ENCODE measurements around the gene GNAO1.

Gene GNAO1

DNA sequence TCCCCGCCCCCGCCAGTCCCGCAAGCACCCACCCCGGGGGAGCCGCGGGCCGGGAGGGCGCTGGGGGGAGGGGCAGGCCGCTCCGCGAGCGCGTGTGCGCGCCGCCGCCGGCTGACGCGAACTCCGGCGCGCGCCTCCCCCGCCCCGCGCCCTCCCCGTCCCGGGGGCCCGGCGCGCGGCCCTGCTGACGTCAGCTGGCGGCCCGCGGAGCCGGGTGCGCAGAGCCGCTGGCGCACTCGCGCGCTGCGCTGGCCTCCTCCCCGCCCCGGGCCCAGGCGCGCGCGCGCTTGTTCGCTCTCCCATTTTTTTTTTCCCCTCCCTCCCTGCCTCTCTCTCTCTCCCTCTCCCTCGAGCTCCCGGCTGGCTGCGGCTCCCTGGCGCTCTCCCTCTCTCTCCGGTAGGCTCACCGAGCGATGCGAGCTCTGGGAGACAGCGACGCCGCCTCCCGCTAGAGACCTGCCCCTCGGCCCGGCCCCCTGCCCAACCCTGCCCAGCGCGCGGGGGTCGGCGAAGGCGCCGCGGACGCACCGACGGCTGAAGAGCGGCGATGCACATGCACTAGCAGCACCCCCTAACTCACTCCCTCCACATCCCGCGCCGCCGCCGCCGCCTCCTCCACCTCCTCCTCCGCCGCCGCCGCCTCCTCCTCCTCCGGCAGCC is at the start of gene GNAO1:
TSS of gene GNAO1 (plus strand) at position 334 of the 660 bp plus-strand sequence. CDS start 747 bp downstream, outside the sequence.
- DNase-seq (ENCODE audit: low read depth, low spot score): no peak

DNA sequence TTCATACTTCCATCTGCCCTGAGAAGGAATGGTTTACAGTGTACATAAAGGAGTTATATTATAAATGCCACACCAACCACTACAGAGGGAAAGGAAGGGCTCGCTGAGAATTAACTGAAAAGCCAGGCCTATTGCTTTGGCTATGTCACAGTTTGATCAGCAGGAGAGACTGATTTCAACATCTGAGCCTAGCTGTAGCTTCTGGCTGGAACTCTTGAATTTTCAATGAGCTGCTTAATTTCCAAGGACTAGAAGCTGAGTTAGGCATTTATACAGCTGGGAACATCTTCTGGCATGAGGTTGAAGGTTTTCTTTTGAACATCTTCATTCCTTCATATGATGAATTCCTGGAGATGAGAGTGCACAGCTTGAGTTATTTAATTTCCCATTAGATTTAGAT is 47.6 kb upstream of the GNAO1 start:
- no peak for DNase-seq (ENCODE audit: low read depth, low spot score)

DNA sequence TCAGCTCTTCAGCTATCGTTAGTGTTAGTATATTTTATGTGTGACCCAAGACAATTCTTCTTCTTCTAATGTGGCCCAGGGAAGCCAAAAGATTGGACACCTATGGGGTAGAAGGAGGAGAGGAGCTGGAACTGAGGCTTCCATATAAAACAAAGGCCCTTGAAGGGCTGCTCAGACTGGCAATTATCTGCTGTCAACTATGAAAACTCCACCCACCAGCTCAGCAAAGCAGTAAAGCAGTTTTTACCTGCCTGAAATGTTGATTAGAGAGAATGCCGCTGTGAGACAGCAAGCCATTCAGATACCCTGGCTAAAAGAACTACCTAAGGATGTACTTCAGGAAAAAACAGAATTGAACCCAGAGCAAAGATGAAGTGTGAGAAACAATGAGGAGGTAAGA is 45.9 kb upstream of the GNAO1 start:
- DNase-seq (ENCODE audit: low read depth, low spot score): no peak

DNA sequence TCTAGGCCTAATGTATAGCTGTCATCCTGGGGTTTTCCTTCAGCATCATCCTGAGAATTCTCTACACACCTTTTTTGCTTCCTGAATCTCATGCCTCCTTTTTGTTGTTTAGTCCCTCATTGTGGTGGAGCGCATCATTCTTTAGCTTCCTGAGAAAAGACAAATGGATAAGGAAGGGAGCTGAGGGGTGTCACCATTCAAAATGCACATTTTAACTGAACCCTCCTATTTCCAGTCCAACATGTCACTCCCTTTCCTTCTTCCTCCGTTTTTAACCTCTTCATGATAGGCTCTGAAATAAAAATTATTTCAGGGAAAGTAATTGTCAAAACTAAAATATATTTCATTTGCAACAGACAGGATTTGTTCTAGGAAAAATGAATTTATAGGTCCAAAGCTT is 39.7 kb upstream of the GNAO1 start:
- DNase-seq (ENCODE audit: low read depth, low spot score): no peak

DNA sequence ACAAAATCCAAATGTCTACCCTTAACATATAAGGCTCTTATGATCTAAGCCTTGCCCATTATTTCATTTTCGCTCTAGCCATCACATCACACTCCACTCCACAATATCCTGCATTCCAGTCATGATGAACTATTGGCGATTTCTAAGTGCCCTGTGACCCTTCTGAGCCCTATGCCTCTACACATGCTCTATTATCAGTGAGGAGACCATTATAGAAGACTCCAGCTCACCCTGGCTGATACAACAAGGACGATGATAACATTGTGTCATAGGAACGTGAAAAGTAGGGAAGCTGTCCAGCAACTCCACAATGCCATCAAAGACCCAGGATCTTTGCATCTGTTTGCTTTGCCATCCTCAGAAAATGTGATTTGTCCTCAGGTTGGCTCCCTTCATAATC is 29.6 kb upstream of the GNAO1 start:
- no peak for DNase-seq (ENCODE audit: low read depth, low spot score)

DNA sequence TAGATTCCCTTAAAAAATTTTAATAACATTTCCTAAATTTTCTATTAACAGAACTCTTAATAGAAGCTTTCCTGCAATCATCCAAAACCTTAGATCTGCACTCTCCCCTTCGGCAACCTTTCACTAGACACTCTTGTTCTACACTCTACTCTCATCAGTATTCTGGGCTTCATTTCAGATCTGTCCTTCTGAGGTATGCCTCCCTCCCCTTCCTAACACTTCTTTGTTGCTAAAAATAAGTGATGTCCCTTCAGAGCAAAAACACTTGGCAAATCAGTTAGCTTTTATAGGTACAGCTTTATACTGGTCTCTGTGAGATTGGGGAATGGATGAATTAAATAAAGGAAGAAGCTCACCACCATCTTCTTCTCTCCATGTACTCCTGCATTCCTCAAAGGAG is 28.2 kb upstream of the GNAO1 start:
- DNase-seq (ENCODE audit: low read depth, low spot score): no peak

DNA sequence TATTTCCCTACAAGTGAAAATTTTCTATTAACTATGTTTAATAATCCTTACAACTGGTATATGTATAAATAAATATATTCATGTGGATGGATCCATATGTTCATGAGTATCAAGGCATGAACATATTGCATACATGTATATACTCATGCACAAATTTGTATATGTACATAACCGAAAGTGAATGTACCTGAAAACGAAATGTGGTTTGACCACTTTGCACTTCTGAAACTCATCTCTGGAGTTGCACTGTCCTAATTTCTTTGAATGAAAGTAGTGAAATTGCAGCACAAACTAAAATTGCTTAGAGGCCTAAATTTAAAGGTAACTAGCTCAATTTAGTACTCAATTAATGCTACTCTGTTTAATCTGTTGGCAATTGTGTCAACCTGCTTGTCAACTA is 27.4 kb upstream of the GNAO1 start:
- no peak for DNase-seq (ENCODE audit: low read depth, low spot score)

DNA sequence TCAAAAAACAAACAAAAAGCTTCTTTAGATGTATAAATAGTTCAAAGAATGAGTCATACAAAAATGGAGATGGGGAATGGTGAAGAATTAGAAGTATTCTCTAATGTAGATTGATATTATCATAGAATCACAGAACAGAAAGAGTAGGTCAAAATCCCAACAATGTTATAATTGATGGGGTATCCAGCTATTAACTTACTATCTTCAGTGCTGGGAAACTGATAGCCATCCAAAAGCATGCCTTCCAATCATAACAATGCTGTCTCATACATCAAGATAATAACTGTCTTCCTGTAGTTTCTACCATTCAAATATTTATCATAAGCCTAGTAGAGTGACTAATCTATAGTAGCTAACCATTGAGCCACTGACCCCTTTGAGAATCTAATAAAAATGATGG is 26.7 kb upstream of the GNAO1 start:
- no peak for DNase-seq (ENCODE audit: low read depth, low spot score)

DNA sequence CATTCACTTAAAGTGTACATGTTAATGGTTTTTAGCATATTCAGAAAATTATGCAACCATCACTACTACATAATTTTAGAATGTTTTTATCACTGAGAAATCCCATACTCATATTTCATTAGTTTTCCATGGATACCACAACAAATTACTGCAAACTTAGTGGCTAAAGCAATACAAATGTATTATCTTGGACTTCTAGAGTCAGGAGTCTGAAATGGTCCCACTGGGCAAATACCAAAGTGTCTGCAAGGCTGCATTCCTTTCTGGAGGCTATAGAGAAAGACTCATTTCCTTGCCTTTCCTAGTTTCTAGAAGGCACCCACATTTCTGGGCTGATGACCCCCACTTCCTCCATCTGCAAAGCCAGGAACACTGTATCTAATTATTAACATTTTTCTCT is 16.9 kb upstream of the GNAO1 start:
- DNase-seq (ENCODE audit: low read depth, low spot score): no peak

DNA sequence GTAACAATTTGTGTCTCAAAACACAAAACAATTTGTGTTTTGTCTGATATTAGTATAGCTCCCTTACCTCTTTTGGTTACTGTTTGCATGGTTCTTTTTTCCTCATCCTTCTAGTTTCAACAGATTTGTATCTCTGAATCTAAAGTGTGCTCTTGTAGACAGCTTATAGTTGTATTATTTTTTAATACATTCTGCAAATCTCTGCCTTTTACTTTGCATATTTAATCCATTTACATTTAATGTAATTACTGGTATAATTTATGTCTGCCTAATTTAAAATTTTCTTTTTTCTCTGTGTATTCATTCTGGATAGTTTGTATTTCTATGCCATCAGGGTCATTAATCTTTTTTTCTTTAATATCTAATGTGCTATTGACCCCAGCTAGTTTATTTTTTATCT is 9.9 kb upstream of the GNAO1 start:
- no peak for DNase-seq (ENCODE audit: low read depth, low spot score)

DNA sequence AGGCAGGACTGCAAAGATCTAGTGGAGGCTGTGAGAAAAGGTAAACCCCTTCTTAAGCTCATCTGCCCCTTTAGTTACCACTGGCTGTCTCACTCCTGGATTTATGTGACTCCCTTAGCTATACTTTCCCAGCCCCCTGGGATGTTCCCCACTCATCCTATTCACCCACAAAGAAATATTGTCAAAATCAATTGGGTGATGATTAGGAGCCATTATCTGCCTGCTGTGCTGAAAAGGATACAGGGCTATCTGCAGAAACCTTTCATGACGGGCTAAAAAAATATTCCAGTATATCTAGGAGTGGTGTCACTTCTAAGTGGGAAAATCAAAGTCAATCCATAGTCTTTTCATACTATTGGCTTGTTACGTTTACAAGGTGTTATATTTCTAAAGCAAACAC is 8.0 kb upstream of the GNAO1 start:
- DNase-seq (ENCODE audit: low read depth, low spot score): no peak

DNA sequence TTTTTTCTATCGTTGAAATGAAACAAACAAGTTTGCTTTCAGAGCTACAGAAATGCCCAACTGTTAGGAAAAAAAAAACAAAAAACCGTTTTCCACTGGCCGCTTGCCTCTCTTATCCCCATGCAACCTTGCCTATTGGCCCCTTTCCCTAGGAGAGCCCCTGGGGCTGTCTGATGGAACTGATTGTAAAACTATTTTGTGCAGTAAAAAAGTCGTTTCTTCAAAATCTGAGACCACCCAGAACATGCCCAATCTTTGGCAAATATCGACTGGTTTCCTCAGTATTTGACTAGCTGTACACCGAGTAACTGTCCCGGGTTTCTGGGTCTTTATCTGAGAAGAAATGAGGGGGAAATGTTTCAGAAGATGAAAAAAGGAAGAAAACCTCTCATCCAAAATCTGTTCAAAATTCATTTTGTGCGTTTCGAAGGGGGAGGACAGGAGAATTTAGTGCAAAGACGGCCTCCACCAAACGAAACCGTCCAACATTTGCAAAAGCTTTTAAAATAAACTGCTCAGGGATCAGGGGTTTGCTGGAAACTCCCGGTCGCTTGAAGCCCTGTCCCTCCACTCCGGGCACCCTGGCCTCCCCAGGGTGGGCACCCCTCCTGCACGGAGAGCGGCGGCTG is 1.1 kb upstream of the GNAO1 start:
- DNase-seq (ENCODE audit: low read depth, low spot score): no peak

DNA sequence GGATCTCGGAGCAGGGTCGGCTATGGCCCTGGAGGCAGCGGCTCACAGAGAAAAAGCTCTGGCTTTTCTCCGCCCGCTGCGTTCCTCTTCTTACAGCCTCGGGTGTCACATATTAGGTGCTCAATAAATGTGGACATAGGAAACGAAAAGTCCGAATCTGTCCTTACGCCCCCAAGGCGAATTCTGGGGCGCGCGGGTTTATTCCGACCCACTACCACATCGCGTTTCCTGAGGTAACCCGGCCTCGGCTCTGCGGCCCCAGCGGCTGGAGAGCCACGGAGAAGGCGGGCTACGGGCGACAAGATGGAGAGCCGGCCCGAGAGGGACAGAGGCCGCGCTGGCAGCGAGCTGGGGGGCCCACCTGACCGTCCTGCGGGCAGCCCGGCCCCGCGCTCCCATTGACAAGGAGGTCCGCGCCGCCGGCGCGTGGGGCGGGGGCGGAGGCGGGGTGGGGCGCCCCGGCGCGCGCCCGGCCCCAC is 573 bp upstream of the GNAO1 start:
- no peak for DNase-seq (ENCODE audit: low read depth, low spot score)

DNA sequence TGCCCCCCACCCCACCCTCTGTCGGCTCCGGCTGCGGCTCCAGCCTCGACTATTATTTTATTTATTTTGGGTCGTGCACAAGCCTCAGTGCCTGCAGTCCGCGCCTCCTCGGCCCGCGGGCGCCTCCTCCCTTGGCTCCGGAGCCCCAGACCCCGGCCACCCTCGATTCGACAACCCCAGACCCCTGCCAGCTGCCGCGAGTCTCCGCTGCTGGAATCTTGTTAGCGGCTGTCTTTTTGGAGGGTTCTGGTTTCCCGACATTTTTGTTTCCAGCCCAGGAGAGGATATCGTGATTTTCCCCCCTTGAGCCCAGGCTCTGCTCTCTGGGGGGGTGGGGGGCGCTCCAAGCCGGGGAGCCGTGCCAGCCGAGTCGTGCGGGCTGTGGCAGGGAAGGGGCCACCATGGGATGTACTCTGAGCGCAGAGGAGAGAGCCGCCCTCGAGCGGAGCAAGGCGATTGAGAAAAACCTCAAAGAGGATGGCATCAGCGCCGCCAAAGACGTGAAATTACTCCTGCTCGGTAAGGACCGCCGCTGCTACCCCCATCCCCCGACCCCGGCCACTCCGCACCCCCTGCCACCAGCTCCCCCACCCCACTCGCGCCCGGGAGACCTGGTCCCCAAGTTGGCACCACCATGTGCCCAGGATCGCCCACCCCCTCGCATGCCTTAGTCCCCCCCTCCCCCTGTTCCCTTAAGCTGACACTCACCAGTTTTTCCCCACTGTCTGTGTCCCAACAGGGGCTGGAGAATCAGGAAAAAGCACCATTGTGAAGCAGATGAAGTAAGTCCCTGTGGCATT is 746 bp downstream of the GNAO1 start:
- no peak for DNase-seq (ENCODE audit: low read depth, low spot score)

DNA sequence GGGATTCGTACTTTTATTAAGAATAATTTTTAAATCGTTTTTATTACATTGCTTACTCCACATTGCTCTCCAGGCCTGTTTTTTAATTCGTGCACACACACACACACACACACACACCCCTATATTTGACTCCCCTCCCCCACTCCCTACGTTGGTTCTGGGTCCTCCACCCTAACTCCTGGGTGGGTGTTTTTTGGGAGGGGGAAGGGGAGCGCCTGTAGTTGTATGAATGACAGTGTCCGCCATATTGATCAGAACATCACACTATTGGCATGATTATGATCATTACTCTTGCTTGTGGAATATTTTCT is 1.3 kb downstream of the GNAO1 start:
- no peak for DNase-seq (ENCODE audit: low read depth, low spot score)

DNA sequence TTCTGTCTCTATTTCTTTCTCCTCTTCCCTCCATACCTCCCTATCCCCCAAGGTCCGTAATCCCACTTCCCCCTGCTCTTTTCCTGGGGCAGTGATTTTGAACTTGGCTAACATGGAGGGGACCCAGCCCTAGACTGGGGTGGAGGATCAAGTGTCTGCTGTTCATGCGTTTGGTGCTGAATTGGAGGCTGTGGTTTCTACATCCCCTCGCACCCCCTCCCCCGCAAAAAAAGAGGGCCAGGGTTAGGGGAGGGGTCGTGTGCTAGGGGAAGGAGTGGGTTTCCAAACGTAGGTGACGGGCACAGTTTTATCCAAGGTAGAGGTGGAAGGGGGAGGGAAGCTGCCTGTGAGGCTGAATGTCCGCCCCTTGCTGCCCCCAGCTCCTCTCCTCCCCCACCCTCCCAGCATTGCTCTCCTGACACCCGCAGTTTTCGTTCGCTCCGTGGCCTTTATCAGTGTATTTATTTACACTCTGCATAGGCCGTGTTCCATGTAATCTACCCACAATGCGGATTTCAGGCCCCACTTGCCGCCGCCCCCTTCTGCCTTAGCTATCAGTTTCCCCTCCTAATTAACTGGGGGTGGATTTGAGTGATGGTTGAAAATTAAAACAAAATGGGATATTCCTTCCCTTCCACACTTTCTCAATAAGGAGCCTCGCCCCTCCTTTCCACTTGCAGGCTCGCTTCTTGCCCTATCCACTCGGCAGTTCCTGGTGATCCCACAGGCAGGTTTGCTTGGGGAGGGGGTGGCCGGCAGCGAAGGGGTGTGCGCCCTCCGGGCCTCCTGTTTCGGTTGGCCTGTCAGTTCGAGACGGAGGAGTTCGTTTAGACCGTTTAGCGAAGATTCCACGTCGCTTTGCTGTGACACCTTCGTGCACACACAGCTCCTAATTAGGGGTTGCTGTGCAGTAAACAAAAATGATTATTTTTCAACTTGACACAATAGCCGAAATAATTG is 2.0 kb downstream of the GNAO1 start:
- DNase-seq (ENCODE audit: low read depth, low spot score): no peak

DNA sequence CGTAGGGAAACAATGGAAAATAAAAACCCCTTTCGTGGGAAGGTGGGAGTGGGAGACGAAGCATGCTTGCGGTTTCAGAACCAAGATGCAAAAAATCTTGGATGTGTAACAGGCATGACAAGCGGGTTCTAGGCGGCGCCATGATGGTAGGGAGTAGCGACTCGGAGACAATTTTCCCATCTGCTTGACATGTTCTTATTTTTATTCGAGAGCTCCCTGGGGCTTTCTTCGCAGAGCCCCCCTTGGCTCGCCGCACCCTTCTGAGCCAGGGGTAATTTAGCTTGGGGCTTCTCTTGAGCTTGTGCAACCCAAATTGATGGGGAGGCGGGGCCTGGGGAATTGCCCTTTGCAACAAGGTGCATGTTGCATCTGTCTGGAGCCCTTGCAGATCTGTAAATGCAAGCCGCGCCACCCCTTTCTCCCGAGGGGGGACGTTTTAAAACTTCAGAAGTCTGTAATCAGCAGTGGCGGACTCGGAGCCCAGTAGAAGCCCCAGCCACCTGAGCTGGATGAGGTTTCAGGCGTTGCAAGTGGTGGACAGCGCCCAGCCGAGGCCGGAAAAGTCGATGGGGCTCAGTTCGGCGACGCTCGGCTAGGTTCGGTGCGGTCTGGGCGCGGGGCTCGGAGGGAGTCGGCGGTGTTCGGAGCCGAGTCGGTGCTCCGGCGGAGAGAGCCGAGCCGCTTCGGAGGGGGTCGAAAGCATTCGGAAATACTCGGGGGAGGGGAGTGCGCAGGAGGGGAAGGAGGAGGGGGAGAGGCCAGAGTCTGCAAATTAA is 2.9 kb downstream of the GNAO1 start:
- DNase-seq (ENCODE audit: low read depth, low spot score): no peak

DNA sequence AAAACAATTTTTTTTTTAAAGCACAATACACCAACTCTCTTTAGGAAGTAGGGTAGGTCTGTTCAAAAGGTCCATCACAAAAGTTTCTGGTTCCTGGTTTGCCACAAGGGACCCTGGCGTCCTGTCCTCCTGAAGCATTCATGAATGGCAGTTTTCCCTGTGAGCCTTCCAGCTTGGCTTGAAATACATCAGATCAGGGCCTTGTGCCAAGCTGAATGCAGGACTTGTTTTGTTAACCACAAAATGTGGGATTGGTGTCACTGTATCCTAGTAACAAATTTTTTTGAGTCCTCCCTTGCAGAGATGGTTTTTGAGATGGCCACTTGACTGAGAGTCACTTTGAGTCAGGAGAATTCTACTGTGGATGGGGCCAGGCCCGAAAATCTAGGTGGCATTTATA is 3.9 kb downstream of the GNAO1 start:
- no peak for DNase-seq (ENCODE audit: low read depth, low spot score)

DNA sequence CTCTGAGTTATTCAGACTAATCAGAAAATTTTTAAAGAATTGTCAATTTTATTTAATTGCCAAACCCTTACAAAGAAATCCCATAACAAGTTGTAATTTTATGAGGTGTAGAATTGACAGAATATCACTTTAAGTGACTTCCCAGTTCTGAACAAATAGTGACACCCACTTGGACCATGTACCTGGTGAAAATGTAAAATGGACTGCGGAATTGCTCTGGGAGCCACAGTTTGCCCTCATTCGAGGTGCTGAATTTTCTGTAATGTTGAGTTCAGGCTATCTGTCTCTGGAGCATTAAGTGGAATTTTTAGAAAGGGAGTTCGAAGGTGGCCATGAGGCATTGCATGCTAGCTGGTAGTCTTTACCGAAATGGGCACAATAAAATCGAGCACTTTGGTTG is 5.1 kb downstream of the GNAO1 start:
- no peak for DNase-seq (ENCODE audit: low read depth, low spot score)

DNA sequence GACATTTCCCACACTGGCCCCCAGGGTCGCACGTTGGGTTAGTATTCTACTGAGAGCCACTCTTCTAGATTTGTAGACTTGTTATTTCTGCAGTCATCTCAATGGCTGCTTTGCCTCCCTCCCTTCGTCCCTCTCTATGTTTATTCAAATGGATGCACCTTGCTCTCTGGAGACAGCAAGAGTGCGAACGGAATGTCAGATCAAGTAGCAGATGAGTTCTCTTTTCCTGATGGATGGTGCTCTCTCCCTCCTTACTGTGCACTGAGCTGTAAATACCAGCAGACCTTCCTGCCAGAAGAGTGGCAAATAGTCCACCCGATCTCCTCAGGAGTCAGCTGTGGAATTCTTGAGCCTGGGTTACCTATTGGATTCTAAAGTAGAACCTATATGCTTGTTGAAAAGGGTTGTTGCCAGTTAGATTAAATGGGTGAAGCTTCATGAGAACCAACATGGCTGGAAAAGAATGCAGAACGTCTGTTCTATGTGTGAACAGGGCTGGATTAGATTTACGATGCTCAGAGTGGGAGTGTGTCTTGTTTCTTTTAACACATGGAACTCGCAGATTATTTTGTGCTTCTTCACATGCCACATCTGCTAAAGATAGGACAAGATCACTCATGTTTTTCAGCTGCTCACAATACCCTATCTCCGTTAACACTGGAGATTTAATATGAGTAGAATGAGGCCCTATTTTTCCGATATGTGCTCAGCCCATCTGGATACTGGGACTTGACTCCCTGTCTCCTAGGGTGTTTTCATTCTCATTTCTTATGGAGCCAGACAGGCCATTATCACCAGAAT is 6.1 kb downstream of the GNAO1 start:
- no peak for DNase-seq (ENCODE audit: low read depth, low spot score)

Data from activated CD4-positive, CD25-positive, alpha-beta regulatory T cell treated with anti-CD3 and anti-CD28 coated beads, Interleukin-2, amount 50 U/mL, for 16 hours (primary cell).